Measurements from ENCODE around the gene WIPF1.

WIPF1 gene

GRCh38 chr2:174594456-174594855 lies 3.1 kb downstream of the WIPF1 start:
- no peak for DNase-seq

DNA sequence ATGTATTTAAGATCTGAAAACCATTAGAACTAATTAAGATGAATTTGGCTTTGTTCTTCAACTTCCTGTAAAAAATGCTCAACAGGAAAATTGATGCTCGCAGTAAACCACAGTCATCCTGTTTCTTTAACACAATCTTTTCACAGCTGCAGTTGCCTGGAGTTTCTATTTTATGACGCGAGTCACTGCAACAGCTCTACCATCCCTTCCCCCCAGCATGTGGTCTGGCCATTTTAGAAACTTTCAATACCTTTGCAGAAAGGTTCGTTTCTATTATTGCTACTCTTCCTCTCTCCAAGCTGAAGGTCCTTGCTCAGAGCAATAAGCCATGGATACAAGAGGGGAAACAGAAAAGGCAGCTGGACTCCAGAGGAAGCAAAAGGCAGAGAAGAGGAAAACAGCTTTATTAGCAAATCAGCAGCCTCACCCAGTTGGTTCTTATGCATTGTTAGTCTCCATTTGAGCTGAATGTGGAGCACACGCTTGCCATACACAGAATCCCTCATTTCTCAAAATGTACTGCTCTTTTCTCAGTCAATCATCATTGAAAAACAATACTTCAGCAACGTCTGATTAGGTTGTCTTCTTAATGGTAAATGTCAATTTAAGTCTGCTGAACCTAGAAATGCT lies 3.9 kb downstream of the WIPF1 start:
- peak; percentile 13 for DNase-seq

DNA sequence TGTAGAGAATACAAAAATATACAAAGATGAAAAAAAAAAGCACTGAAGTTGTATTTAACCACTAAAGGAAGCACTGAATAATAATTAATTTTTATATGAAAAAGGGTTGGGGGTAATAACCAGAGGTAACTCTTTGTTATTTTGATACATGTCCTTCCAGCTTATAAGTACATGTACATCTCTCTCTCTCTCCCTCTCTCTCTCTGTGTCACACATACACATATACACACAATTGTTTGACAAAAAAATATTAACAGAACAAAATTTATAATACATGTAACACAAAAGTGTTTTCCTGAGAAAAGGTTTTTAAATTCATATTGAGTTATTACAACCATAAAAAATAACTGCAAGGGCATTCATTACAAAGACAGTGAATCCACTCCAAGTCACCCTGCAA lies 4.6 kb downstream of the WIPF1 start:
- DNase-seq, result no peak

DNA sequence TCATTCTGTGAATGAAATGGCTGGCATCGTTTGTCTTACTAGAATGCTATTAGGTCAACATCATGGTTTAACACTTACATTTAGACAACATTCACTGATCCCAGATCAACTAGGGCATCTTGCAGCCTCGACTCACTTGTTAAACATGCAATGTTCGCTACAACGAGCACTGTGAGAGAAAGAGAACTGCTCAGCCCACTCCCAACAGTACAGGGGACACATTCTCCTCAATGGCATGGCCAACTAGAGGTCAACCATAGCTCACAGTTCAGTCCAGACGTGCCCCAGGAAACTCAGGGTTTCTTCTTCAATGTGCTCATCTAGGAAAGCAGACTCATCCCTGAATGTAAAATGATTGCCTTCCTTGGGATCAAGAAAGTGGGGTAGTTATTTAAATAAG lies 5.9 kb downstream of the WIPF1 start:
- DNase-seq, result no peak

GRCh38 chr2:174590928-174591648 lies 6.5 kb downstream of the WIPF1 start:
- DNase-seq, result no peak

DNA sequence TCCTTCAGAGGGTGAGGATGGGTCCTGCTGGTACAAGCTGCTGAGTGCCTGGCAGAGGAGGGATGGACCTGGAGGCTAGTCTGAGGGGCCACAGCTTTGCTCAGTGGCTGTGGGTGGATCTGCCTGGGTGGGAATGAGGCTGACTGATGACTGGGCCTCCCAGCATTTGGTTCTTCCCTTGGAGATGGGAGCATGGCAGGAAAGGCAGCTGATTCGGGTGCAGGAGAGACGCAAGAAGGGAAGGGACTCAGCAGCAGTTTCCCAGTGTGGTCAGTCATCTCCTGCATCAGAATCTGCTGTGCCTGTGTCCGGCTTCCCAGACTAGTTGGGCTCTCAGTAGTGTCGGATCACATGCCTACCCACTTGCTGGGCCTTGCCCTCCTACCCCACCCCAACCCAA lies 7.3 kb downstream of the WIPF1 start:
- no peak for DNase-seq

- no peak for DNase-seq
Observed at GRCh38 chr2:174589334-174589733, 8.3 kb downstream of the WIPF1 start.

GRCh38 chr2:174588463-174588862 lies 9.1 kb downstream of the WIPF1 start:
- DNase-seq, result no peak

GRCh38 chr2:174587579-174587978 lies 10.0 kb downstream of the WIPF1 start:
- no peak for DNase-seq

DNA sequence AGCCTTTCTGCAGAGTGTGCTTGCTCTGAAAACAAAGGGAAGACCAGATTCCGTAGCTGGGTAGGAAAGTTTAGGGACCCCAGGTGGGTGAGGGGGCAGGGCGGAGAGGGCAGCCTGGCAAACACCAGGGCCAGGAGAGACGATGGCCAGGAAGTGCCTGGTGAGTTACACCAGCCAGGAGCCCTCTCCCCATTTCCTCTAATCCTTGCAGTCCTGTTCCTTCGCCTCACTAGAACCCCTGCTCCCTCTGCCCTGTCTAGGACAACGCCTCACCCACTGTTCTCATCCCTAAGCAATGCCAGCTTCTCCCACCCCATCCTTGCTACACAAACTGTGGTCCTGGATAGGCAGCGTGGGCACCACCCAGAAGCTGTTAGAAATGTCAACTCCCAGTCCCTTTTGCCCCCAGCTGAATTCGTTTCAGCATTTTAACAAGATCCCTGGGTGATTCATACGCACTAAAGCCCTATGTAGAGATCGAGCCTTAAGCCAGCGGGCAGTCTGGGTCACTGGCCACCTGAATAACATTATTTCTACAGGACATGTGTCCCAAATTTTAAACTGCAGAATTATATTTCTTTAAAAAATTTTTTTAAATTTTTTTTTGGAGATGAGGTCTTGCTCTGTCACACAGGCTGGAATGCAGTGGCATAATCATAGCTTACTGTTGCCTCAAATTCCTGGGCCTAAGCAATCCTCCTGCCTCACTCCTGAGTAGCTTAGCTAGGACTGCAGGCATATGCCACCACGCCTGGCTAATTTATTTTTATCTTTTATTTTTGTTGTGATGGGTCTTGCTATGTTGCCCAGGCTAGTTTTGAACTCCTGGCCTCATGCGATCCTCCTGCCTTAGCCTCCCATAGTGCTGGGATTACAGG lies 10.9 kb downstream of the WIPF1 start:
- DNase-seq, result no peak

GRCh38 chr2:174585657-174586252 lies 11.8 kb downstream of the WIPF1 start:
- DNase-seq, result no peak

DNA sequence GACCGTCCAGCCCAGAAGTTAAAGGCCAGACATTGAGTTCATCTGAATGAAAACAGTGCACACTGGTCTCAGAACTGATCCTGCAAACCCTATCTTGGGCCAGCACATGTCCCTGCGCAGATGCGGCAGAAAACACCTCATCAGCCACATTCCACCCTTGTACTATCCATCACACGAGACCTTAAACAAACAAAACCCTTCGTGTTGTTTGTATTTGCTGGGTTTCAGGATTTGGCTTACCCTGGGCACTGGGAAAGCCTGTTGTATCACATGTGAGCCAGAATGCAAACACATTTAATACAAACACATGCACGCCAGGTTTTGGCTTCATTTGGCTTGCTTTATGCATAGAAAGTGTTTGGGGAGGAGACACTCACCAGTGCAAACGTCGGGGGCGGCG lies 12.5 kb downstream of the WIPF1 start:
- DNase-seq, result no peak

GRCh38 chr2:174581491-174581890 lies 16.1 kb downstream of the WIPF1 start:
- DNase-seq, result no peak

DNA sequence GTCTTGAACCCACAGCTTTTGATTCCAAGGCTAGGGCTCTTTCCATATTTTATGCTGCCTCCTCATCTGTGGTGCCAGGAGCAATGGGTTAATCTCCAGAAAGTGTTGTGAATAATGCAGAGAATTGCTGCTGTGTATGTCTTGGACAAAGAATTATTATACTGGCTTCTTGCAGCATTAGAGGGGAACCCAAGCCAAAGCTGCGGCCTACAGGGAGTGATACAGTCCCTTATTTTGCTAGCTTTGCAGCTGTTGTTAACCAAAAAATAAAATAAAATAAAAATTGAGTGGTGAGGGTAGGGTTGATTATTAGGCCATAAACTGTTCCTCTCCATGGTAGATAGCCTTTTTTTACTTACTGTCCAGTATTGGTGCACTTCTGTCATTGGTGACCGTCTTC lies 16.7 kb downstream of the WIPF1 start:
- no peak for DNase-seq

DNA sequence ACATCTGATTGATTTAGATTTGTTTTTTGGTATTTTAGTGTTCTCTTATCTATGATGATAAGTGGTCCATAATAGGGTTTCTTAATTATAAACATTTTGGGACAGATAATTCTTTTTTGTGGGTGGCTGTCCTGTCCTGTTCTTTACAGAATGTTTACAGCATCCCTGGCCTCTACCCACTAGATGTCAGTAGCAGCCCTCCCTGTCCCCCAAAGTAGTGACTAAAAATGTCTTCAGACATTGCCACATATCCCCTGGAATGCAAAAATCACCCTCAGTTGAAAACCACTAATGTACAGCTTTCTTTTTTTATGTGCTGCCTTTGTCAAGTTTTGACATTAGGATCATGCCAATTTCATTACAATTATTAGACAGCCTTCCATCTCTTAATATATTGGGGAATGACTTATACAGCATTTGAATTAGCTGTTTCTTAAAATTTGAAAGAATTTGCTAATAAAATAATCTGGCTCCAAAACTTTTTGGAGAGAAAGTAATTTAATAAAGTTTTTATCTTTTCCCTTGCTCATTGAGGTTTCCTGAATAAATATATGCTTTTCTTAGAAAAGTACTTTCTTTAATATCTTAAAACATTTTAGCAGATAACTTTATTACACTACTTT lies 19.5 kb downstream of the WIPF1 start:
- DNase-seq, result no peak

- no peak for DNase-seq
Observed at GRCh38 chr2:174575124-174575776, 22.4 kb downstream of the WIPF1 start.

GRCh38 chr2:174574657-174575056 lies 22.9 kb downstream of the WIPF1 start:
- DNase-seq, result no peak

GRCh38 chr2:174573621-174574081 lies 24.0 kb downstream of the WIPF1 start:
- no peak for DNase-seq

- no peak for DNase-seq
Observed at GRCh38 chr2:174572556-174572955, 25.0 kb downstream of the WIPF1 start.

DNA sequence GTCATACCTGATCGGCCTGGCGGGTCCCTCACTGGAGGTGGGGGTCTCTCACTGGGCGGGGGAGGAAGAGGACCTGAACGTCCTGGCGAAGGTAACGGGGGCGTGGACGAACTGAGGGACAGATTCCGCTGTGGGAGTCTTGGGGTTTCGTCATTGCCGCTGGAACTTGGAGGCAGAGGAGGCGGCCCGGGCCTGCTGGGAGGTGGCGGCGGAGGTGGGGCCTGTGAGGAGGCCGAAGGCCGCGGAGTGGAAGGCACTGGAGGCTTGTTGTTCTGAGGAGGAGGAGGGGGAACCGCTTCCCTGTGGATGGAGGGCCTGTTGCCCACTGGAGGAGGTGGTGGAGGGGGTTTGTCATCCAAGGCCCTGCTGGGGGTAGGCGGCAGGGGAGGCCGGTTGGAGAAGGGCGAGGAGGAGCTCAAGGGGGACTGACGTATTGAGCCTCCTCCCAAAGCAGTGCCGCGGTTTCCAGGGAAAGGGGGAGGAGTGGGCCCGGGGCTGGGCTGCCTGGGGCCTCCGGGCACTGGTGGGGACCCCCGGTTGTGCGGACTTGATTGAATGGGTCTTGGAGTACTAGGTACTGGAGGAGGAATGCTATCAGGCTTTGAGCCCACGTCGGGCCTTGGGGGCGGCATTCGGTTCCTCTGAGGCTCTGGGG lies 25.8 kb downstream of the WIPF1 start:
- no peak for DNase-seq

DNA sequence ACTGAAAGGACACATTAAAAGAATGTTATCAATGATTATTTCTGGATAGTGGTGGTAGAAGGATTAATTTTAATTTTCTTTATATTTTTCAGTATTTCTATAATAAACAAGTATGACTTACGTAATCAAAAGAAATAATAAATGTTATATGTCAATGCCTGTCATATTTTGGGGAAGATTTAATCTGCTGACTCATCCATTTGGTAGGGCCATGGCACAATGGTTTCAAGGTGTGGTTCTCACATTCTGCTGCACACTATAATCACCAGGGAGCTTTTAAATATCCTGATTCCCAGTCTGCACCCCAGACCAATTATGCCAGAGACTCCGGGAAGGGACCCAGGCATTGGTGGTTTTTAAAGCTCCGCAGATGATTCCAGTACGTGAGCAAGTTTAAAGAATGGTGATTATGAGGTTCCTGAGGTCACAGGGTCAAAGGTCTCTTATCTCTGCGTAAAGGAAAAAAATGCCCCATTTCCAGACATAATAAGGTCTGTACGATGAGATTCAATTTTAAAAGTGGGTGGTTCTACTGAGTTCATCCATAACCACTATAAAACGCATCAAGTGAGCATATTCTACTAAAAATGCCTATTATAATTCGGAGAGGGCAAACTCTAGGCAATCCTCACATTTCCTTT lies 27.2 kb downstream of the WIPF1 start:
- DNase-seq, result no peak

Measured in NCI-H1436 treated with DMSO at 0.1 percent for 48 hours (cell line).